ENCODE measurements around the gene ACSF2. TPM values are rescaled to one million over a fixed set of nuclear protein-coding genes. Genes with fewer than 3 reads are reported as not detected.

ACSF2 gene
- total and polyA plus RNA-seq, 2 of the 13 experiments (the other 11 are each of a cell fraction or from before 2014, with no cell fraction given) = 87.3 to 109 TPM

DNA sequence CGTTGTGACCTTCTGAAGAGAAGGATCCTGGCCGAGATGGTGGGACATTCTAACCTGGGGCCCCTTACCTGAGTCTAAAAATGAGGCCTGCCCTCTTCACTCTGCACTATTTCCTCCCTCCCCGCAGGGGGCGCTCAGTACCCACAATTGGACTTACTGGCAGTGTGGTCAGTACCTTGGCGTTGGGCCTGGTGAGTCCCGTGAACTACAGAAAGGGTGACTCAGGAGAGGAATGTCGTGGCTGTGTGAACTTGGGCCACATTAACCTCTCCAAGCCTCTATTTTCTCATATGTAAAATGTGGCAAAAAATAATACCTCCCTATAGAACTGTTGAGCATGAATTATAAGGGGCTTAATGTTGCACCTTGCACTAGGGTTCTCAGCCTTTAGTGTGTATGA lies 56.5 kb downstream of the ACSF2 start (continued):
- TF ChIP-seq, protein P1, sequence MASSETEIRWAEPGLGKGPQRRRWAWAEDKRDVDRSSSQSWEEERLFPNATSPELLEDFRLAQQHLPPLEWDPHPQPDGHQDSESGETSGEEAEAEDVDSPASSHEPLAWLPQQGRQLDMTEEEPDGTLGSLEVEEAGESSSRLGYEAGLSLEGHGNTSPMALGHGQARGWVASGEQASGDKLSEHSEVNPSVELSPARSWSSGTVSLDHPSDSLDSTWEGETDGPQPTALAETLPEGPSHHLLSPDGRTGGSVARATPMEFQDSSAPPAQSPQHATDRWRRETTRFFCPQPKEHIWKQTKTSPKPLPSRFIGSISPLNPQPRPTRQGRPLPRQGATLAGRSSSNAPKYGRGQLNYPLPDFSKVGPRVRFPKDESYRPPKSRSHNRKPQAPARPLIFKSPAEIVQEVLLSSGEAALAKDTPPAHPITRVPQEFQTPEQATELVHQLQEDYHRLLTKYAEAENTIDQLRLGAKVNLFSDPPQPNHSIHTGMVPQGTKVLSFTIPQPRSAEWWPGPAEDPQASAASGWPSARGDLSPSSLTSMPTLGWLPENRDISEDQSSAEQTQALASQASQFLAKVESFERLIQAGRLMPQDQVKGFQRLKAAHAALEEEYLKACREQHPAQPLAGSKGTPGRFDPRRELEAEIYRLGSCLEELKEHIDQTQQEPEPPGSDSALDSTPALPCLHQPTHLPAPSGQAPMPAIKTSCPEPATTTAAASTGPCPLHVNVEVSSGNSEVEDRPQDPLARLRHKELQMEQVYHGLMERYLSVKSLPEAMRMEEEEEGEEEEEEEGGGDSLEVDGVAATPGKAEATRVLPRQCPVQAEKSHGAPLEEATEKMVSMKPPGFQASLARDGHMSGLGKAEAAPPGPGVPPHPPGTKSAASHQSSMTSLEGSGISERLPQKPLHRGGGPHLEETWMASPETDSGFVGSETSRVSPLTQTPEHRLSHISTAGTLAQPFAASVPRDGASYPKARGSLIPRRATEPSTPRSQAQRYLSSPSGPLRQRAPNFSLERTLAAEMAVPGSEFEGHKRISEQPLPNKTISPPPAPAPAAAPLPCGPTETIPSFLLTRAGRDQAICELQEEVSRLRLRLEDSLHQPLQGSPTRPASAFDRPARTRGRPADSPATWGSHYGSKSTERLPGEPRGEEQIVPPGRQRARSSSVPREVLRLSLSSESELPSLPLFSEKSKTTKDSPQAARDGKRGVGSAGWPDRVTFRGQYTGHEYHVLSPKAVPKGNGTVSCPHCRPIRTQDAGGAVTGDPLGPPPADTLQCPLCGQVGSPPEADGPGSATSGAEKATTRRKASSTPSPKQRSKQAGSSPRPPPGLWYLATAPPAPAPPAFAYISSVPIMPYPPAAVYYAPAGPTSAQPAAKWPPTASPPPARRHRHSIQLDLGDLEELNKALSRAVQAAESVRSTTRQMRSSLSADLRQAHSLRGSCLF (CRISPR knock-in tag; IDR thresholded peaks at IDR 0.05; ENCODE audit: borderline replicate concordance) = no peak
- TF ChIP-seq, protein P2, sequence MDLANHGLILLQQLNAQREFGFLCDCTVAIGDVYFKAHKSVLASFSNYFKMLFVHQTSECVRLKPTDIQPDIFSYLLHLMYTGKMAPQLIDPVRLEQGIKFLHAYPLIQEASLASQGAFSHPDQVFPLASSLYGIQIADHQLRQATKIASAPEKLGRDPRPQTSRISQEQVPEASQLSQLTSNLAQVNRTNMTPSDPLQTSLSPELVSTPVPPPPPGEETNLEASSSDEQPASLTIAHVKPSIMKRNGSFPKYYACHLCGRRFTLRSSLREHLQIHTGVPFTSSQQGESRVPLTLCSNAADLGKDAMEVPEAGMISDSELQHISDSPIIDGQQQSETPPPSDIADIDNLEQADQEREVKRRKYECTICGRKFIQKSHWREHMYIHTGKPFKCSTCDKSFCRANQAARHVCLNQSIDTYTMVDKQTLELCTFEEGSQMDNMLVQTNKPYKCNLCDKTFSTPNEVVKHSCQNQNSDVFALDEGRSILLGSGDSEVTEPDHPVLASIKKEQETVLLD (CRISPR knock-in tag; IDR thresholded peaks at IDR 0.05; ENCODE audit: low read depth) = no peak
- TF ChIP-seq RORA (CRISPR knock-in tag; IDR thresholded peaks at IDR 0.05) = no peak
- TF ChIP-seq ESRRA (CRISPR knock-in tag; IDR thresholded peaks at IDR 0.05; ENCODE audit: low read depth) = 0 out of 2 replicates have a peak, but pooled peaks have one; percentile 58
- no peak for TF ChIP-seq AGO1 (IDR thresholded peaks at IDR 0.05; ENCODE audit: low read depth, low read length, poor library complexity, severe bottlenecking)
- TF ChIP-seq ZNF12 (CRISPR knock-in tag; IDR thresholded peaks at IDR 0.05) = no peak
- TF ChIP-seq, protein P3, sequence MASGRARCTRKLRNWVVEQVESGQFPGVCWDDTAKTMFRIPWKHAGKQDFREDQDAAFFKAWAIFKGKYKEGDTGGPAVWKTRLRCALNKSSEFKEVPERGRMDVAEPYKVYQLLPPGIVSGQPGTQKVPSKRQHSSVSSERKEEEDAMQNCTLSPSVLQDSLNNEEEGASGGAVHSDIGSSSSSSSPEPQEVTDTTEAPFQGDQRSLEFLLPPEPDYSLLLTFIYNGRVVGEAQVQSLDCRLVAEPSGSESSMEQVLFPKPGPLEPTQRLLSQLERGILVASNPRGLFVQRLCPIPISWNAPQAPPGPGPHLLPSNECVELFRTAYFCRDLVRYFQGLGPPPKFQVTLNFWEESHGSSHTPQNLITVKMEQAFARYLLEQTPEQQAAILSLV (CRISPR knock-in tag; IDR thresholded peaks at IDR 0.05; ENCODE audit: borderline replicate concordance) = no peak
- TF ChIP-seq, protein P4, sequence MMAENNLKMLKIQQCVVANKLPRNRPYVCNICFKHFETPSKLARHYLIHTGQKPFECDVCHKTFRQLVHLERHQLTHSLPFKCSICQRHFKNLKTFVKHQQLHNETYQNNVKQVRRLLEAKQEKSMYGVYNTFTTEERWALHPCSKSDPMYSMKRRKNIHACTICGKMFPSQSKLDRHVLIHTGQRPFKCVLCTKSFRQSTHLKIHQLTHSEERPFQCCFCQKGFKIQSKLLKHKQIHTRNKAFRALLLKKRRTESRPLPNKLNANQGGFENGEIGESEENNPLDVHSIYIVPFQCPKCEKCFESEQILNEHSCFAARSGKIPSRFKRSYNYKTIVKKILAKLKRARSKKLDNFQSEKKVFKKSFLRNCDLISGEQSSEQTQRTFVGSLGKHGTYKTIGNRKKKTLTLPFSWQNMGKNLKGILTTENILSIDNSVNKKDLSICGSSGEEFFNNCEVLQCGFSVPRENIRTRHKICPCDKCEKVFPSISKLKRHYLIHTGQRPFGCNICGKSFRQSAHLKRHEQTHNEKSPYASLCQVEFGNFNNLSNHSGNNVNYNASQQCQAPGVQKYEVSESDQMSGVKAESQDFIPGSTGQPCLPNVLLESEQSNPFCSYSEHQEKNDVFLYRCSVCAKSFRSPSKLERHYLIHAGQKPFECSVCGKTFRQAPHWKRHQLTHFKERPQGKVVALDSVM (CRISPR knock-in tag; IDR thresholded peaks at IDR 0.05) = no peak
- peak; percentile 82 for TF ChIP-seq TBL1XR1 (IDR thresholded peaks at IDR 0.05; ENCODE audit: borderline replicate concordance, low read length, partially characterized antibody)
- no peak for TF ChIP-seq ZC3H4 (CRISPR knock-in tag; IDR thresholded peaks at IDR 0.05; ENCODE audit: borderline replicate concordance)
- TF ChIP-seq TMF1 (CRISPR knock-in tag; IDR thresholded peaks at IDR 0.05; ENCODE audit: low read depth) = no peak
- no peak for TF ChIP-seq SYNCRIP (IDR thresholded peaks at IDR 0.05; ENCODE audit: insufficient read depth, low read depth, low read length)
- TF ChIP-seq HNRNPH1 (optimal IDR thresholded peaks at IDR 0.05; ENCODE audit: low read depth, low read length) = no peak
- TF ChIP-seq NR2C2 (CRISPR knock-in tag; IDR thresholded peaks at IDR 0.05; ENCODE audit: borderline replicate concordance) = no peak
- TF ChIP-seq, protein P5, sequence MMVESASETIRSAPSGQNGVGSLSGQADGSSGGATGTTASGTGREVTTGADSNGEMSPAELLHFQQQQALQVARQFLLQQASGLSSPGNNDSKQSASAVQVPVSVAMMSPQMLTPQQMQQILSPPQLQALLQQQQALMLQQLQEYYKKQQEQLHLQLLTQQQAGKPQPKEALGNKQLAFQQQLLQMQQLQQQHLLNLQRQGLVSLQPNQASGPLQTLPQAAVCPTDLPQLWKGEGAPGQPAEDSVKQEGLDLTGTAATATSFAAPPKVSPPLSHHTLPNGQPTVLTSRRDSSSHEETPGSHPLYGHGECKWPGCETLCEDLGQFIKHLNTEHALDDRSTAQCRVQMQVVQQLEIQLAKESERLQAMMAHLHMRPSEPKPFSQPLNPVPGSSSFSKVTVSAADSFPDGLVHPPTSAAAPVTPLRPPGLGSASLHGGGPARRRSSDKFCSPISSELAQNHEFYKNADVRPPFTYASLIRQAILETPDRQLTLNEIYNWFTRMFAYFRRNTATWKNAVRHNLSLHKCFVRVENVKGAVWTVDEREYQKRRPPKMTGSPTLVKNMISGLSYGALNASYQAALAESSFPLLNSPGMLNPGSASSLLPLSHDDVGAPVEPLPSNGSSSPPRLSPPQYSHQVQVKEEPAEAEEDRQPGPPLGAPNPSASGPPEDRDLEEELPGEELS (CRISPR knock-in tag; IDR thresholded peaks at IDR 0.05) = peak; percentile 45
- TF ChIP-seq MBNL3 (CRISPR knock-in tag; conservative IDR thresholded peaks at IDR 0.05) = no peak
- no peak for TF ChIP-seq ZFP82 (CRISPR knock-in tag; IDR thresholded peaks at IDR 0.05; ENCODE audit: borderline replicate concordance)
- TF ChIP-seq SIN3A (IDR thresholded peaks at IDR 0.05; ENCODE audit: borderline replicate concordance, low read depth, low read length) = no peak

Data from HepG2 (cell line).